K562 (cell line): ENCODE results near the gene ADGRD1. TPM values are rescaled to one million over a fixed set of nuclear protein-coding genes. Genes with fewer than 3 reads are reported as not detected.

Experiments used
- ATAC-seq: fragments of 200-7000 bp; cut with Tn5 transposase; 3 replicates; pipeline ENCODE4 v1.9.1; 2020; ENCODE audit warnings: moderate library complexity
- BruUV-seq: library from RNA; stranded (reverse); fragments of 400-500 nt; replicated peaks from 2 replicates; lab custom pipeline; 2021; lab: Mats Ljungman, UMichigan
- CTCF ChIA-PET: fragments of 300-600 bp; formaldehyde crosslinking; extraction: SDS; loops from one replicate; lab custom pipeline; 2021; ENCODE audit warnings: low intra/inter-chr PET ratio; lab: Yijun Ruan, JAX
- POLR2A ChIA-PET: fragments of 300-600, 350-650 bp; sonication (Branson Sonifier 250); formaldehyde crosslinking; extraction: SDS; loops from one replicate; lab custom pipeline; 2021; ENCODE audit warnings: antibody characterized with exemption, inconsistent platforms; lab: Yijun Ruan, JAX
- DNase-seq, 4 experiments: peaks; one replicate each; pipeline versions ENCODE4 v3.0.0 to v3.0.0-alpha.2; 2011 to 2018; ENCODE audit warnings: low spot score in 3 of 4, mixed read lengths in 3 of 4; ENCODE audit errors: extremely low read depth in 1 of 4
- FAIRE-seq: peaks from 2 replicates; lab custom pipeline; 2011; peaks lifted over from hg19 to GRCh38; lab: Jason Lieb, UNC
- H2AFZ ChIP-seq: 2 replicates; pipeline ENCODE4 v1.6.0; 2011; ENCODE audit warnings: low read depth, low read length, control low read depth, inconsistent platforms
- H3K27ac ChIP-seq: fragments of 200-600 bp; 3 replicates; pipeline ENCODE4 v1.8.0; 2011; ENCODE audit warnings: low read depth, mild to moderate bottlenecking, control low read depth, inconsistent platforms, low read length, moderate library complexity, mixed read lengths; ENCODE audit errors: extremely low read depth
- H3K27me3 ChIP-seq, 2 experiments: fragments of 300-600 bp in 1 of 2; 2 replicates in 1 of 2; 3 replicates in 1 of 2; pipeline versions ENCODE4 v1.6.0 to v1.8.0; 2011; ENCODE audit warnings: inconsistent platforms in 2 of 2, low read length in 2 of 2, mild to moderate bottlenecking in 1 of 2, mixed read lengths in 1 of 2, moderate library complexity in 1 of 2; ENCODE audit not compliant: control insufficient read depth in 2 of 2, insufficient read depth in 2 of 2
- H3K36me3 ChIP-seq: fragments of 300-600 bp; 3 replicates; pipeline ENCODE4 v1.8.0; 2011; ENCODE audit warnings: mild to moderate bottlenecking, low read length, inconsistent platforms; ENCODE audit not compliant: control insufficient read depth, insufficient read depth
- H3K4me1 ChIP-seq, 2 experiments: fragments of 200-600 bp in 1 of 2; replicated peaks in 1 of 2; 2 replicates in 1 of 2; 3 replicates in 1 of 2; pipeline versions ENCODE4 v1.5.1 to v1.8.0; 2011; ENCODE audit warnings: inconsistent platforms in 2 of 2, low read length in 2 of 2, mild to moderate bottlenecking in 1 of 2, mixed read lengths in 1 of 2, moderate library complexity in 1 of 2; ENCODE audit not compliant: control insufficient read depth in 2 of 2, insufficient read depth in 2 of 2
- H3K4me2 ChIP-seq: 2 replicates; pipeline ENCODE4 v1.6.1; 2011; ENCODE audit warnings: low read length, control low read depth, inconsistent platforms, mixed read lengths; ENCODE audit not compliant: insufficient read depth
- H3K4me3 ChIP-seq: fragments of 200-600 bp; sonication (generic), shearing (Covaris generic); 2 replicates; pipeline ENCODE4 v1.5.1; 2016; ENCODE audit warnings: control low read depth, inconsistent platforms
- H3K79me2 ChIP-seq: fragments of 200-600 bp; 3 replicates; pipeline ENCODE4 v1.8.0; 2011; ENCODE audit warnings: low read length, inconsistent platforms; ENCODE audit not compliant: control insufficient read depth, insufficient read depth
- H3K9ac ChIP-seq, 2 experiments: 2 replicates each; pipeline versions ENCODE4 v1.6.0 to v1.6.1; 2011; ENCODE audit warnings: low read depth in 2 of 2, low read length in 2 of 2, control low read depth in 1 of 2, inconsistent platforms in 1 of 2, mild to moderate bottlenecking in 1 of 2, mixed read lengths in 1 of 2; ENCODE audit not compliant: insufficient read depth in 1 of 2
- H3K9me1 ChIP-seq: one replicate; pipeline ENCODE4 v1.6.0; 2011; ENCODE audit warnings: inconsistent platforms, mild to moderate bottlenecking, low read length, moderate library complexity; ENCODE audit not compliant: control insufficient read depth, insufficient read depth
- H3K9me3 ChIP-seq: replicated peaks from 2 replicates; pipeline ENCODE4 v1.5.1; 2011; ENCODE audit warnings: low read depth, low read length, inconsistent platforms; ENCODE audit not compliant: control insufficient read depth, insufficient read depth
- H4K20me1 ChIP-seq: replicated peaks from 2 replicates; pipeline ENCODE4 v1.6.1; 2011; ENCODE audit warnings: low read length, inconsistent platforms, mixed read lengths; ENCODE audit not compliant: control insufficient read depth, insufficient read depth
- BRCA1 ChIP-seq, 2 experiments: fragments of 450-650 bp in 1 of 2; sonication (generic) in 1 of 2; formaldehyde crosslinking in 1 of 2; IDR thresholded peaks; 2 replicates each; pipeline versions ENCODE4 v1.5.0 to v1.6.1; 2017 to 2020; ENCODE audit warnings: mild to moderate bottlenecking in 1 of 2, missing genetic modification reagents in 1 of 2
- CEBPG ChIP-seq, 3 experiments: fragments of 200-800 bp in 1 of 3; sonication (Bioruptor generic) in 1 of 3; sonication (generic) in 1 of 3; formaldehyde crosslinking in 1 of 3; IDR thresholded peaks in 2 of 3; conservative IDR thresholded peaks in 1 of 3; 2 replicates each; pipeline versions ENCODE4 v1.6.1 to v1.8.0; 2016 to 2022; ENCODE audit warnings: missing compliant biosample characterization in 2 of 3, missing genetic modification characterization in 2 of 3, mild to moderate bottlenecking in 1 of 3, missing genetic modification reagents in 1 of 3
- RFX1 ChIP-seq: fragments of 450-650 bp; IDR thresholded peaks from 2 replicates; pipeline ENCODE4 v1.6.1; 2016; ENCODE audit warnings: mild to moderate bottlenecking, moderate library complexity
- WGBS: fragments of 100-300 bp; shearing (Covaris generic); methylation state at CpG from one replicate; pipeline ENCODE4 v1.1.6; 2016; ENCODE audit warnings: low coverage, mixed read lengths; ENCODE audit not compliant: insufficient coverage; ENCODE audit errors: missing lambda C conversion rate; 5-methylcytosine and 5-hydroxymethylcytosine counted together
- in situ Hi-C: fragments of 300-500 bp; cut with MboI; formaldehyde crosslinking; loops from 4 replicates; pipeline ENCODE4 v1.15.0; 2018; ENCODE audit warnings: inconsistent platforms, mixed read lengths
- intact Hi-C: fragments of 100-400 bp; cut with micrococcal nuclease; formaldehyde crosslinking; loops from 2 replicates; pipeline ENCODE4 v1.14.2; 2022
- polyA plus RNA-seq, 8 experiments: library from polyadenylated mRNA; depleted of rRNA in 4 of 8; stranded (reverse) in 5 of 8; unstranded in 3 of 8; fragments of >200 nt; fragmentation: Nextera tagmentation in 2 of 8; fragmentation: Illumina TruSeq in 1 of 8; extraction: Ambion mirVana in 2 of 8; extraction: Trizol in 1 of 8; gene quantifications; 2 replicates each; pipeline versions ENCODE4 v1.2.1 to v1.2.3, GENCODE V29; 2011 to 2014; ENCODE audit warnings: inconsistent platforms in 1 of 8, missing spikeins in 1 of 8
- total RNA-seq, 7 experiments: library from RNA; depleted of rRNA in 6 of 7; stranded (reverse); fragments of >200 nt in 6 of 7; fragmentation: Illumina TruSeq in 2 of 7; extraction: Trizol in 2 of 7; gene quantifications; 2 replicates each; pipeline versions ENCODE4 v1.2.1 to v1.2.3, GENCODE V29; 2011 to 2021; ENCODE audit warnings: low replicate concordance in 1 of 7

Gene ADGRD1
- total and polyA plus RNA-seq, 9 of the 15 experiments (the other 6 are each of a cell fraction or from before 2014, with no cell fraction given): 1.7 to 11.7 (median 3.3) TPM

GRCh38 chr12:131030472-131031328, 77.0 kb downstream of the ADGRD1 start:
- H3K36me3 ChIP-seq: no peaks in the 10 kb centered on the region
- intact Hi-C loops: no loop called here
- H3K27me3 ChIP-seq: peaks cover 21 to 81% of the 10 kb centered on the region in 2 experiments; a peak in 3 of 5 replicates
- in situ Hi-C loops: no loop called here
- ATAC-seq (no peak; the same call in 2 of the 3 replicates), FAIRE-seq (no peak), DNase-seq (no peak)
- H2AFZ ChIP-seq: no peak overlapping the region
- no peak overlapping the region for H3K27ac ChIP-seq
- H3K79me2 ChIP-seq: no peaks in the 10 kb centered on the region
- peak; percentile 19; the same call in 1 of the 2 replicates for TF ChIP-seq RFX1
- no peak for TF ChIP-seq BRCA1 (IDR thresholded peaks at IDR 0.05)
- TF ChIP-seq BRCA1 (CRISPR knock-in tag; IDR thresholded peaks at IDR 0.05): no peak
- no peak for TF ChIP-seq CEBPG (CRISPR knock-in tag; IDR thresholded peaks at IDR 0.05)
- TF ChIP-seq CEBPG (tag; conservative IDR thresholded peaks at IDR 0.05 in 1 of 2, IDR thresholded peaks at IDR 0.05 in 1 of 2): no peak
- H3K9me3 ChIP-seq: no peaks in the 10 kb centered on the region
- peaks cover 21% of the 10 kb centered on the region for H4K20me1 ChIP-seq
- POLR2A ChIA-PET: interaction anchor here (0.6 to 1.8 kb wide), 2 partner anchors 8 to 11 kb away, joined by 3 to 7 read pairs; no protein-coding TSS in a partner anchor
- H3K9ac ChIP-seq: no peak overlapping the region
- WGBS: 36% methylated on average over 35 of the region's 35 CpGs
- H3K4me3 ChIP-seq: no peak overlapping the region
- no peak overlapping the region for H3K4me2 ChIP-seq
- no TSS peak for BruUV-seq
- H3K9me1 ChIP-seq: no peaks in the 10 kb centered on the region
- CTCF ChIA-PET: no interaction called here
- peaks cover 7 to 22% of the 10 kb centered on the region in 2 experiments; a peak in 3 of 5 replicates for H3K4me1 ChIP-seq
